Neural progenitor cell (in vitro differentiated cells): ENCODE results near the gene VHLL.

Experiments
- CTCF ChIP-seq: fragments of 200-600 bp; sonication (generic); IDR thresholded peaks from 2 replicates; pipeline ENCODE4 v1.5.1; 2017; ENCODE audit warnings: antibody characterized with exemption, mild to moderate bottlenecking
- EZH2 ChIP-seq: fragments of 200-600 bp; sonication (generic); IDR thresholded peaks from 2 replicates; pipeline ENCODE4 v1.6.1; 2017; ENCODE audit warnings: antibody characterized with exemption, mild to moderate bottlenecking, moderate library complexity

GRCh38 chr1:156291226-156292061 is 7.7 kb downstream of the VHLL start:
- TF ChIP-seq CTCF (no peak), EZH2 (no peak)
